ENCODE results near the gene KRTAP19-7.

GRCh38 chr21:30518876-30519275 lies 42.2 kb downstream of the KRTAP19-7 start:
- no peak for TF ChIP-seq POLR2A (IDR thresholded peaks at IDR 0.05)
- no peak for TF ChIP-seq CTCF (IDR thresholded peaks at IDR 0.05)

Measured in heart left ventricle (tissue), 13 donors.